H9 (cell line): ENCODE measurements around the gene SV2C. TPM values are rescaled to one million over a fixed set of nuclear protein-coding genes. Genes with fewer than 3 reads are reported as not detected.

ENCODE experiments used
- DNase-seq: peaks from one replicate; pipeline ENCODE4 v3.0.0-alpha.2; 2017
- H2AFZ ChIP-seq: one replicate; pipeline ENCODE4 v1.6.1; 2013; ENCODE audit warnings: mild to moderate bottlenecking, low read length, control low read depth, moderate library complexity
- H2AK5ac ChIP-seq: 2 replicates; pipeline ENCODE4 v1.6.1; 2013; ENCODE audit warnings: low read length, control low read depth, mixed read lengths; ENCODE audit not compliant: insufficient read length
- H2BK120ac ChIP-seq: one replicate; pipeline ENCODE4 v1.6.1; 2013; ENCODE audit warnings: low read depth, mild to moderate bottlenecking, low read length, control low read depth, inconsistent platforms; ENCODE audit not compliant: poor library complexity, severe bottlenecking
- H2BK12ac ChIP-seq: 2 replicates; pipeline ENCODE4 v1.6.1; 2013; ENCODE audit warnings: low read length, control low read depth, mixed read lengths, low read depth; ENCODE audit not compliant: insufficient read length
- H2BK15ac ChIP-seq: 2 replicates; pipeline ENCODE4 v1.6.1; 2013; ENCODE audit warnings: low read depth, low read length, control low read depth
- H2BK20ac ChIP-seq: one replicate; pipeline ENCODE4 v1.6.1; 2013; ENCODE audit warnings: low read depth, mild to moderate bottlenecking, low read length, control low read depth, inconsistent platforms; ENCODE audit not compliant: poor library complexity, severe bottlenecking
- H2BK5ac ChIP-seq: 2 replicates; pipeline ENCODE4 v1.6.1; 2013; ENCODE audit warnings: low read length, control low read depth, mixed read lengths; ENCODE audit not compliant: insufficient read length
- H3K14ac ChIP-seq: 2 replicates; pipeline ENCODE4 v1.6.1; 2013; ENCODE audit warnings: low read length, control low read depth; ENCODE audit not compliant: insufficient read depth
- H3K18ac ChIP-seq: 2 replicates; pipeline ENCODE4 v1.6.1; 2013; ENCODE audit warnings: low read depth, mild to moderate bottlenecking, mixed read lengths, low read length, control low read depth; ENCODE audit not compliant: insufficient read length
- H3K23ac ChIP-seq: 2 replicates; pipeline ENCODE4 v1.6.1; 2013; ENCODE audit warnings: low read length, control low read depth, mixed read lengths, low read depth; ENCODE audit not compliant: insufficient read length
- H3K23me2 ChIP-seq: 2 replicates; pipeline ENCODE4 v1.6.1; 2013; ENCODE audit warnings: low read depth, mild to moderate bottlenecking, mixed read lengths, low read length, control low read depth; ENCODE audit not compliant: insufficient read length, poor library complexity, severe bottlenecking
- H3K27ac ChIP-seq: 2 replicates; pipeline ENCODE4 v1.5.1; 2013; ENCODE audit warnings: low read length, control low read depth, mixed read lengths, low read depth; ENCODE audit not compliant: insufficient read length
- H3K27me3 ChIP-seq: 2 replicates; pipeline ENCODE4 v1.6.1; 2013; ENCODE audit warnings: low read length, control low read depth, inconsistent platforms; ENCODE audit not compliant: insufficient read depth
- H3K4ac ChIP-seq: 2 replicates; pipeline ENCODE4 v1.6.1; 2013; ENCODE audit warnings: low read depth, mild to moderate bottlenecking, control low read depth, inconsistent platforms, low read length, moderate library complexity
- H3K4me1 ChIP-seq: 2 replicates; pipeline ENCODE4 v1.6.1; 2013; ENCODE audit warnings: low read length, control low read depth, inconsistent platforms; ENCODE audit not compliant: insufficient read depth
- H3K4me2 ChIP-seq: 2 replicates; pipeline ENCODE4 v1.6.1; 2013; ENCODE audit warnings: low read length, control low read depth, mixed read lengths; ENCODE audit not compliant: insufficient read length, insufficient read depth
- H3K56ac ChIP-seq: 2 replicates; pipeline ENCODE4 v1.6.1; 2013; ENCODE audit warnings: low read depth, mild to moderate bottlenecking, mixed read lengths, low read length, control low read depth; ENCODE audit not compliant: insufficient read length
- H3K79me1 ChIP-seq: 2 replicates; pipeline ENCODE4 v1.6.1; 2013; ENCODE audit warnings: low read depth, mild to moderate bottlenecking, moderate library complexity, low read length, control low read depth, inconsistent platforms; ENCODE audit not compliant: insufficient read depth, poor library complexity, severe bottlenecking
- H3K79me2 ChIP-seq: 2 replicates; pipeline ENCODE4 v1.6.1; 2013; ENCODE audit warnings: low read length, control low read depth, inconsistent platforms; ENCODE audit not compliant: insufficient read depth
- H3K9ac ChIP-seq: 2 replicates; pipeline ENCODE4 v1.6.1; 2013; ENCODE audit warnings: low read length, control low read depth, mixed read lengths; ENCODE audit not compliant: insufficient read length; ENCODE audit errors: extremely low read depth
- H3K9me3 ChIP-seq: one replicate; pipeline ENCODE4 v1.6.1; 2013; ENCODE audit warnings: low read depth, low read length, inconsistent platforms; ENCODE audit not compliant: control insufficient read depth
- H3T11ph ChIP-seq: one replicate; pipeline ENCODE4 v1.6.1; 2013; ENCODE audit warnings: mild to moderate bottlenecking, low read length, control low read depth, inconsistent platforms
- H4K20me1 ChIP-seq: one replicate; pipeline ENCODE4 v1.6.1; 2013; ENCODE audit not compliant: control insufficient read depth, insufficient read length, insufficient read depth
- H4K5ac ChIP-seq: 2 replicates; pipeline ENCODE4 v1.6.1; 2013; ENCODE audit warnings: low read depth, mild to moderate bottlenecking, mixed read lengths, low read length, control low read depth; ENCODE audit not compliant: insufficient read length
- H4K8ac ChIP-seq: replicated peaks from 2 replicates; pipeline ENCODE4 v1.6.1; 2013; ENCODE audit warnings: low read length, control low read depth, mixed read lengths, low read depth; ENCODE audit not compliant: insufficient read length
- H4K91ac ChIP-seq: 2 replicates; pipeline ENCODE4 v1.6.1; 2013; ENCODE audit warnings: low read depth, mild to moderate bottlenecking, moderate library complexity, mixed read lengths, low read length, control low read depth; ENCODE audit not compliant: insufficient read length
- H3K27ac Mint-ChIP-seq, 3 experiments: 2 replicates in 2 of 3; 3 replicates in 1 of 3; pipeline ENCODE4 v1.8.0; 2020 to 2021; ENCODE audit warnings: mixed read lengths in 3 of 3, mild to moderate bottlenecking in 1 of 3, moderate library complexity in 1 of 3
- H3K27me3 Mint-ChIP-seq: 2 replicates; pipeline ENCODE4 v1.8.0; 2021; ENCODE audit warnings: low read depth, mild to moderate bottlenecking, moderate library complexity, mixed read lengths
- H3K36me3 Mint-ChIP-seq, 3 experiments: 2 replicates in 2 of 3; 3 replicates in 1 of 3; pipeline ENCODE4 v1.8.0; 2020 to 2021; ENCODE audit warnings: low read depth in 3 of 3, mixed read lengths in 3 of 3; ENCODE audit not compliant: insufficient read depth in 1 of 3
- H3K4me1 Mint-ChIP-seq, 2 experiments: 2 replicates each; pipeline ENCODE4 v1.8.0; 2020; ENCODE audit warnings: mixed read lengths in 2 of 2
- H3K4me3 Mint-ChIP-seq, 2 experiments: 2 replicates in 1 of 2; 3 replicates in 1 of 2; pipeline ENCODE4 v1.8.0; 2020 to 2021; ENCODE audit warnings: mild to moderate bottlenecking in 2 of 2, mixed read lengths in 2 of 2, moderate library complexity in 1 of 2
- H3K9me3 Mint-ChIP-seq, 2 experiments: 2 replicates in 1 of 2; 3 replicates in 1 of 2; pipeline ENCODE4 v1.8.0; 2020; ENCODE audit warnings: mild to moderate bottlenecking in 2 of 2, mixed read lengths in 2 of 2, moderate library complexity in 1 of 2
- CTCF ChIP-seq: fragments of 200-600 bp; sonication (generic); conservative IDR thresholded peaks from 3 replicates; pipeline ENCODE4 v1.8.0; 2021; ENCODE audit warnings: antibody characterized with exemption, mild to moderate bottlenecking
- WGBS: extraction: QIAGEN DNeasy Blood & Tissue Kit; methylation state at CpG from one replicate; pipeline ENCODE4 v1.1.7; 2013; ENCODE audit warnings: missing lambda C conversion rate, low lambda C conversion rate, mixed read lengths; ENCODE audit not compliant: insufficient read length; ENCODE audit errors: extremely low coverage; 5-methylcytosine and 5-hydroxymethylcytosine counted together
- total RNA-seq: library from RNA; stranded (reverse); gene quantifications from 2 replicates; pipeline ENCODE4 v1.2.1, GENCODE V29; 2021

The SV2C gene
- total RNA-seq, 1 experiment from 2014 or later: 0.09 TPM

GRCh38 chr5:76111477-76112174, 28.4 kb downstream of the SV2C start:
- Histone ChIP-seq H3K9ac (no peak overlapping the region), H3K4ac (no peak overlapping the region), H3K79me1 (no peaks in the 10 kb centered on the region), H3T11ph (no peak overlapping the region), H2BK20ac (no peak overlapping the region), H3K56ac (no peak overlapping the region), H3K27me3 (no peaks in the 10 kb centered on the region), H2AK5ac (no peak overlapping the region), H4K8ac (no peak overlapping the region), H3K23me2 (no peaks in the 10 kb centered on the region), H3K4me1 (peaks cover 2% of the 10 kb centered on the region; the same call in 1 of the 2 replicates), H4K5ac (no peak overlapping the region), H3K9me3 (no peaks in the 10 kb centered on the region), H3K14ac (no peak overlapping the region), H2AFZ (no peak overlapping the region), H4K20me1 (no peaks in the 10 kb centered on the region), H3K23ac (no peak overlapping the region), H3K79me2 (no peaks in the 10 kb centered on the region), H3K27ac (no peak overlapping the region), H4K91ac (no peak overlapping the region), H2BK12ac (no peak overlapping the region), H2BK15ac (no peak overlapping the region), H3K4me2 (no peak overlapping the region), H3K18ac (no peak overlapping the region), H2BK5ac (no peak overlapping the region), H2BK120ac (no peak overlapping the region)
- H3K9me3 Mint-ChIP-seq: no peaks in the 10 kb centered on the region
- DNase-seq: no peak
- H3K36me3 Mint-ChIP-seq: no peaks in the 10 kb centered on the region
- peaks cover 9 to 25% of the 10 kb centered on the region in 2 experiments for H3K4me1 Mint-ChIP-seq
- WGBS: no CpG with 5 or more reads among the region's 7 CpGs
- no peak overlapping the region for H3K4me3 Mint-ChIP-seq
- TF ChIP-seq CTCF: no peak
- no peak overlapping the region for H3K27ac Mint-ChIP-seq
- peaks cover 6% of the 10 kb centered on the region for H3K27me3 Mint-ChIP-seq
